Measurements from ENCODE around the gene MAPT. TPM values are rescaled to one million over a fixed set of nuclear protein-coding genes. Genes with fewer than 3 reads are reported as not detected.
"Not testable (repeated sequence)": the region's sequence is repeated elsewhere in the genome, so short reads cannot be mapped to it uniquely, and the experiment has no call there.

Gene MAPT
- total RNA-seq, 1 experiment from 2014 or later, result 3.5 TPM

- peak; percentile 26 for DNase-seq (ENCODE audit: extremely low read depth, low read depth)
Measured at GRCh38 chr17:45857977-45858708, 36.2 kb upstream of the MAPT start.

- no peak for DNase-seq (ENCODE audit: extremely low read depth, low read depth)
Measured at GRCh38 chr17:45861165-45861564, 33.2 kb upstream of the MAPT start.

- DNase-seq (ENCODE audit: extremely low read depth, low read depth), result not testable (repeated sequence)
Measured at GRCh38 chr17:45862127-45862526, 32.2 kb upstream of the MAPT start.

- no peak for DNase-seq (ENCODE audit: extremely low read depth, low read depth)
Measured at GRCh38 chr17:45863857-45864654, 30.3 kb upstream of the MAPT start.

- no peak for DNase-seq (ENCODE audit: extremely low read depth, low read depth)
Measured at GRCh38 chr17:45867171-45867570, 27.2 kb upstream of the MAPT start.

GRCh38 chr17:45867702-45868101, 26.7 kb upstream of the MAPT start:
- no peak for DNase-seq (ENCODE audit: extremely low read depth, low read depth)

- DNase-seq (ENCODE audit: extremely low read depth, low read depth), result no peak
Measured at GRCh38 chr17:45868276-45868675, 26.1 kb upstream of the MAPT start.

- no peak for DNase-seq (ENCODE audit: extremely low read depth, low read depth)
Measured at GRCh38 chr17:45869676-45870341, 24.5 kb upstream of the MAPT start.

GRCh38 chr17:45870342-45870974, 23.9 kb upstream of the MAPT start:
- DNase-seq (ENCODE audit: extremely low read depth, low read depth), result no peak

GRCh38 chr17:45871718-45872117, 22.6 kb upstream of the MAPT start:
- no peak for DNase-seq (ENCODE audit: extremely low read depth, low read depth)

GRCh38 chr17:45873728-45874127, 20.6 kb upstream of the MAPT start:
- no peak for DNase-seq (ENCODE audit: extremely low read depth, low read depth)

GRCh38 chr17:45874151-45874550, 20.2 kb upstream of the MAPT start:
- no peak for DNase-seq (ENCODE audit: extremely low read depth, low read depth)

GRCh38 chr17:45876539-45876938, 17.8 kb upstream of the MAPT start:
- no peak for DNase-seq (ENCODE audit: extremely low read depth, low read depth)

- DNase-seq (ENCODE audit: extremely low read depth, low read depth), result no peak
Measured at GRCh38 chr17:45877467-45877866, 16.9 kb upstream of the MAPT start.

GRCh38 chr17:45883063-45883462, 11.3 kb upstream of the MAPT start:
- no peak for DNase-seq (ENCODE audit: extremely low read depth, low read depth)

GRCh38 chr17:45886852-45887251, 7.5 kb upstream of the MAPT start:
- no peak for DNase-seq (ENCODE audit: extremely low read depth, low read depth)

GRCh38 chr17:45888392-45888791, 6.0 kb upstream of the MAPT start:
- DNase-seq (ENCODE audit: extremely low read depth, low read depth), result no peak

- no peak for DNase-seq (ENCODE audit: extremely low read depth, low read depth)
Measured at GRCh38 chr17:45889579-45889978, 4.8 kb upstream of the MAPT start.

GRCh38 chr17:45893725-45894021, 681 bp upstream of the MAPT start:
- no peak for DNase-seq (ENCODE audit: extremely low read depth, low read depth)

- no peak for DNase-seq (ENCODE audit: extremely low read depth, low read depth)
Measured at GRCh38 chr17:45895304-45895968, 1.1 kb downstream of the MAPT start.
